ENCODE results near the gene COG2. TPM values are rescaled to one million over a fixed set of nuclear protein-coding genes. Genes with fewer than 3 reads are reported as not detected.

COG2 gene
- total RNA-seq, 1 donor from 2014 or later: 26.7 TPM

GRCh38 chr1:230629511-230629910 lies 12.8 kb upstream of the COG2 start:
- no peak for ATAC-seq
- intact Hi-C loops (cut with DNase I): no loop called here
- Histone ChIP-seq H3K4me1 (no peaks in the 10 kb centered on the region), H3K9me3 (no peaks in the 10 kb centered on the region), H3K4me3 (no peak overlapping the region), H3K27me3 (no peaks in the 10 kb centered on the region), H3K36me3 (no peaks in the 10 kb centered on the region), H3K27ac (no peak overlapping the region)
- no peak for TF ChIP-seq CTCF (IDR thresholded peaks at IDR 0.05)
- DNase-seq: no peak

DNA sequence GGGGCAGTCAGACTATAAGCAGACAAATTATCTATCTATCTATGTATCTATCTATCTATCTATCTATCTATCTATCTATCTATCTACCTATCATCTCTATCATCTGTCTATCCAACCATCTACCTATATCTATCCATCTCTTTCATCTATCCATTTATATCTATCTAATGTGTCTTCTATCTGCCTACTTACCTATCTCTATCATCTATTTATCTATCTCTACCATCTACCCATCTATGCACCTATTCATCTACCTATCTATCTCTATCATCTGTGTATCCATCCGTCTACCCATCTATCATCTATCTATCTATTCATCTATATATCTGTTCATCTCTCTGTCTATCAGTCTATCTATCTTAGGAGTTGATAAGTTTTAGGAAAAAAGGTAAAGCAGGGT lies 10.8 kb upstream of the COG2 start:
- Histone ChIP-seq H3K27me3 (no peaks in the 10 kb centered on the region), H3K9me3 (no peaks in the 10 kb centered on the region), H3K4me1 (no peaks in the 10 kb centered on the region), H3K36me3 (no peaks in the 10 kb centered on the region), H3K4me3 (no peak overlapping the region), H3K27ac (no peak overlapping the region)
- DNase-seq: no peak
- intact Hi-C loops (cut with DNase I): no loop called here
- no peak for ATAC-seq
- TF ChIP-seq CTCF (IDR thresholded peaks at IDR 0.05): no peak

DNA sequence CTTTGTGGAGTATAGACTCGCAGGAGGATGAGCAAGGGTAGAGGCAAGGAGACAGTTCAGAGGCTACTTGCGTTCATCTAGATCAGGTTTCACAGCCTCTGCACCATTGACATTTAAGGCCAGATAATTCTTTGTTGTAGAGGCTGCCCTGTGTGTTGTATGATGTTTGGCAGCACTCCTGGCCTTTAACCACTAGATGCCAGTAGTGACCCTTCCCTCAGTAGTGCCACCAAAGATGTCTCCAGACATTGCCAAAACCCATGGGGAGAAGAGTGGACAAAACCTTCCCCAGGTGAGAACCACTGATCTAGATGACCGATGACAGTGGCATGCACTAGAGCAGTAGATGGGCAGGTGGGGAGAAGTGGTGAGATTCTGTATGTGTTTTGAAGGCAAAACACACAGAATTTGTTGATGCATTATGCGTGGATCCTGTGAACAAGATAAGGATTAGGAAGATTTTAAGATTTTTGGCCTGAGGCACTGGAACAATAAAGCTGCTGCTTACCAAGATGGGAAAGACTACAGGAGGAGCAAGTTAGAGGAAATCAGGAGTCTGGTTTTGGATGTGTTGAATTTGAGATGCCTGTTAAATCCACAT lies 9.9 kb upstream of the COG2 start:
- no peak overlapping the region for H3K27ac ChIP-seq
- H3K36me3 ChIP-seq: no peaks in the 10 kb centered on the region
- no peak overlapping the region for H3K4me3 ChIP-seq
- no peaks in the 10 kb centered on the region for H3K9me3 ChIP-seq
- intact Hi-C loops (cut with DNase I): no loop called here
- no peaks in the 10 kb centered on the region for H3K27me3 ChIP-seq
- TF ChIP-seq CTCF (IDR thresholded peaks at IDR 0.05): peak; percentile 49
- no peak for DNase-seq
- H3K4me1 ChIP-seq: no peaks in the 10 kb centered on the region
- peak; percentile 85 for ATAC-seq

GRCh38 chr1:230633469-230633868 lies 8.8 kb upstream of the COG2 start:
- no peak overlapping the region for H3K4me3 ChIP-seq
- no peaks in the 10 kb centered on the region for H3K36me3 ChIP-seq
- no peak overlapping the region for H3K27ac ChIP-seq
- H3K27me3 ChIP-seq: no peaks in the 10 kb centered on the region
- DNase-seq (no peak), ATAC-seq (no peak)
- intact Hi-C loops (cut with DNase I): no loop called here
- no peaks in the 10 kb centered on the region for H3K9me3 ChIP-seq
- TF ChIP-seq CTCF (IDR thresholded peaks at IDR 0.05): no peak
- no peaks in the 10 kb centered on the region for H3K4me1 ChIP-seq

DNA sequence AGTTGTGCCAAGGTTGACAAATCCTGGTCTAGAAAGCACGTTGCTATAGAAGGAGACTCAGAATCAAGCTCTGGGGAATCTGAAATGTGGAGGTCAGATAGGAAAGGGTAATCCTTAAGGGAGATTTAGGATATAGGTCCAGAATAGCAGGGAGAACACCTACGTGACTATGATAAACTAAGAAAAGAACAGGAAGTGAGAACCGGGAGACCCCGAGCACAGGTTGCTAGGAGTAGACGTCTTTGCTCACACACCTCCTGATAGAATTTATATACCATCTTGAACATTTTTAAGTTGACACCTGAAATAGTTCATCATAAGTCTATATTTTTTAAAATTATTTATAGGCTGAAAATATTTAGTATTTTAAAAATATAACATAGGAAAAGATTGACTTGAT lies 7.9 kb upstream of the COG2 start:
- DNase-seq: no peak
- TF ChIP-seq CTCF (IDR thresholded peaks at IDR 0.05): no peak
- intact Hi-C loops (cut with DNase I): no loop called here
- Histone ChIP-seq H3K4me1 (no peaks in the 10 kb centered on the region), H3K9me3 (no peaks in the 10 kb centered on the region), H3K4me3 (no peak overlapping the region), H3K27me3 (no peaks in the 10 kb centered on the region), H3K36me3 (no peaks in the 10 kb centered on the region), H3K27ac (no peak overlapping the region)
- ATAC-seq: no peak

- H3K4me3 ChIP-seq: no peak overlapping the region
- no peaks in the 10 kb centered on the region for H3K27me3 ChIP-seq
- intact Hi-C loops (cut with DNase I): no loop called here
- no peak overlapping the region for H3K27ac ChIP-seq
- H3K9me3 ChIP-seq: no peaks in the 10 kb centered on the region
- no peaks in the 10 kb centered on the region for H3K36me3 ChIP-seq
- ATAC-seq (peak; percentile 11), DNase-seq (no peak)
- TF ChIP-seq CTCF (IDR thresholded peaks at IDR 0.05): no peak
- no peaks in the 10 kb centered on the region for H3K4me1 ChIP-seq
These were observed 5.6 kb upstream of the COG2 start for GRCh38 chr1:230636575-230637148.

All from upper lobe of right lung (tissue), 1 donor.